ENCODE results near the gene LSAMP.

Gene LSAMP

DNA sequence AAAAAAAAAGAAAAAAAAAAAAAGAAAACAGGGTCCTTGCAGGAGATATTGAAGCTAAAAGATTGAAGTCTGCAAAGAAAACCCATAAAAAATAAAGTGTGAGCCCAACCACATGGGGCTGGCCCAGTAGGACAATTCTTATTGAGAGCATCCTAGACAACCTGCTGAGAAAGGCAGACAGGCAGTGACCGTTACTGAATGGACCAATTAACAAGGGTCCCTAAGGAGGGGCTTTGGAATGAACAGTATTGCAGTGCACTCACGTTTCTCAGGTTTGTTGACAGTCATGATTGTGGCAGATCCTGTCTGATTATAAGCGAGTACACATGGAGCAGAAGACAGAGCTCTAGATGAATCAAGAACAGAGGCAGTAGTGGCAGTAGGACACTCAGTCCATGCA lies 168.6 kb downstream of the LSAMP start:
- no peaks in the 10 kb centered on the region for H3K36me3 ChIP-seq (ENCODE audit: control insufficient read depth, insufficient read depth, low read length)
- no CpG with 5 or more reads among the region's 3 CpGs for WGBS (ENCODE audit: insufficient coverage, insufficient read length)
- H3K4me3 ChIP-seq (ENCODE audit: low read length) = no peak overlapping the region
- no peaks in the 10 kb centered on the region for H3K9me3 ChIP-seq (ENCODE audit: control insufficient read depth, insufficient read depth, low read length)
- H3K4me1 ChIP-seq (ENCODE audit: control insufficient read depth, insufficient read depth, low read length) = peaks cover 1% of the 10 kb centered on the region; the same call in 1 of the 2 replicates
- H3K27ac ChIP-seq (ENCODE audit: low read length) = no peak overlapping the region
- DNase-seq (ENCODE audit: low read depth, low spot score) = no peak
- no peaks in the 10 kb centered on the region for H3K27me3 ChIP-seq (ENCODE audit: control insufficient read depth, insufficient read depth, low read length)

DNA sequence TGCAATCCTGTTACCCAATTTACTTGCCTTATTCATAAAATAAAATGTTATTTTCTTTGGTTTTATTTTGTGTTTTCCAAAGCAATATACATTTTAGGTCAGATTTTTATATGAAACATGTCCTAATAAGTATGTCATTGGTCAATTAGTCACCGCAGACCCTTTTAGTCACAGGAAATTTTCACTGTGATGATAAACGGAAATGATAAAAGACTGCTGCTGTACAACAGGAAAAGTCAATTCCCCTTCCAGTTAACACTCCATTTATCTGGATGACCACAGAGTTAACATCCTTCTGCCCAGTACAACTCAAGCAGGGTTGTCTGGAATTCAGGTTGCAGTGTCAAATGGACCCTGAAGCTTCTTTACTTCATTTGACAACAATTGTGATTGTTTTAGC lies 175.2 kb downstream of the LSAMP start:
- Histone ChIP-seq H3K27me3 (ENCODE audit: control insufficient read depth, insufficient read depth, low read length) (no peaks in the 10 kb centered on the region; the same call in 1 of the 2 replicates), H3K4me3 (ENCODE audit: low read length) (no peak overlapping the region), H3K9me3 (ENCODE audit: control insufficient read depth, insufficient read depth, low read length) (no peaks in the 10 kb centered on the region), H3K27ac (ENCODE audit: low read length) (no peak overlapping the region), H3K4me1 (ENCODE audit: control insufficient read depth, insufficient read depth, low read length) (no peaks in the 10 kb centered on the region), H3K36me3 (ENCODE audit: control insufficient read depth, insufficient read depth, low read length) (no peaks in the 10 kb centered on the region)
- no peak for DNase-seq (ENCODE audit: low read depth, low spot score)
- WGBS (ENCODE audit: insufficient coverage, insufficient read length) = no CpG with 5 or more reads among the region's 2 CpGs

GRCh38 chr3:116267116-116267515 lies 178.2 kb downstream of the LSAMP start:
- H3K4me1 ChIP-seq (ENCODE audit: control insufficient read depth, insufficient read depth, low read length) = no peaks in the 10 kb centered on the region
- H3K27me3 ChIP-seq (ENCODE audit: control insufficient read depth, insufficient read depth, low read length) = peaks cover 1% of the 10 kb centered on the region; the same call in 1 of the 2 replicates
- H3K36me3 ChIP-seq (ENCODE audit: control insufficient read depth, insufficient read depth, low read length) = no peaks in the 10 kb centered on the region
- WGBS (ENCODE audit: insufficient coverage, insufficient read length) = no CpG with 5 or more reads among the region's 1 CpG
- no peak overlapping the region for H3K4me3 ChIP-seq (ENCODE audit: low read length)
- DNase-seq (ENCODE audit: low read depth, low spot score) = no peak
- H3K9me3 ChIP-seq (ENCODE audit: control insufficient read depth, insufficient read depth, low read length) = no peaks in the 10 kb centered on the region
- no peak overlapping the region for H3K27ac ChIP-seq (ENCODE audit: low read length)

DNA sequence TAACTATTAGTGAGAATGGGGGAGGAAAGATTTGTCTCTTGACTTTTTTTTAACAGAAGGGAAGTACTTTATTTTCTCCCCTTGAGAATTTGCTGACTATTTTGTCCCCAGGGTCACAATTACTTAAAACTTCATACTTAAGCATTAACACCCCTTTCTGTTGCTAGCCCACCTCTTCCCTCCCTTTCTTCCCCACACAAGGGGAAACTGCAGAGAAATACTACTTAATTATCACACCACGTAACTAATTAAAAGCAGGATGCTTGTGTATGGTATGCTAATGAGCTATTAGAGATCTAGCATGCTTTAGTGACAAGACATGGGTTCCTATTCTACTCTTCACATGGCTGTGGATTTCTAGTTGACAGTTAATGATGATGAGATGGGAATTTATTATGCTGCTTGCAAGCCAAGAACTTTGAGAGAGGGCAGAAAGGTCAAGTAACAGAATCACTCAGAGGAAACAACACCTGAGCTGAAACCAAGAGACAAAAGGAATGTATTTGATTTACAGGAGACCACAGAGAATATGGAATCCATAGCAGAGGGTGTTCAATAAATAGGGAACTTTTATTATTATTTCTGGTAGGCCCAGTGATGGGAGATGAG lies 179.2 kb downstream of the LSAMP start:
- Histone ChIP-seq H3K4me3 (ENCODE audit: low read length) (no peak overlapping the region), H3K27me3 (ENCODE audit: control insufficient read depth, insufficient read depth, low read length) (peaks cover 4% of the 10 kb centered on the region; the same call in 1 of the 2 replicates), H3K36me3 (ENCODE audit: control insufficient read depth, insufficient read depth, low read length) (no peaks in the 10 kb centered on the region), H3K4me1 (ENCODE audit: control insufficient read depth, insufficient read depth, low read length) (no peaks in the 10 kb centered on the region), H3K9me3 (ENCODE audit: control insufficient read depth, insufficient read depth, low read length) (no peaks in the 10 kb centered on the region), H3K27ac (ENCODE audit: low read length) (no peak overlapping the region)
- WGBS (ENCODE audit: insufficient coverage, insufficient read length) = no CpG with 5 or more reads among the region's 1 CpG
- DNase-seq (ENCODE audit: low read depth, low spot score) = no peak

- no CpG with 5 or more reads among the region's 8 CpGs for WGBS (ENCODE audit: insufficient coverage, insufficient read length)
- Histone ChIP-seq H3K27ac (ENCODE audit: low read length) (no peak overlapping the region), H3K4me1 (ENCODE audit: control insufficient read depth, insufficient read depth, low read length) (0 out of 2 replicates have a peak, but pooled peaks cover 1% of the 10 kb centered on the region)
These were observed 180.0 kb downstream of the LSAMP start for GRCh38 chr3:116265320-116265695.

DNA sequence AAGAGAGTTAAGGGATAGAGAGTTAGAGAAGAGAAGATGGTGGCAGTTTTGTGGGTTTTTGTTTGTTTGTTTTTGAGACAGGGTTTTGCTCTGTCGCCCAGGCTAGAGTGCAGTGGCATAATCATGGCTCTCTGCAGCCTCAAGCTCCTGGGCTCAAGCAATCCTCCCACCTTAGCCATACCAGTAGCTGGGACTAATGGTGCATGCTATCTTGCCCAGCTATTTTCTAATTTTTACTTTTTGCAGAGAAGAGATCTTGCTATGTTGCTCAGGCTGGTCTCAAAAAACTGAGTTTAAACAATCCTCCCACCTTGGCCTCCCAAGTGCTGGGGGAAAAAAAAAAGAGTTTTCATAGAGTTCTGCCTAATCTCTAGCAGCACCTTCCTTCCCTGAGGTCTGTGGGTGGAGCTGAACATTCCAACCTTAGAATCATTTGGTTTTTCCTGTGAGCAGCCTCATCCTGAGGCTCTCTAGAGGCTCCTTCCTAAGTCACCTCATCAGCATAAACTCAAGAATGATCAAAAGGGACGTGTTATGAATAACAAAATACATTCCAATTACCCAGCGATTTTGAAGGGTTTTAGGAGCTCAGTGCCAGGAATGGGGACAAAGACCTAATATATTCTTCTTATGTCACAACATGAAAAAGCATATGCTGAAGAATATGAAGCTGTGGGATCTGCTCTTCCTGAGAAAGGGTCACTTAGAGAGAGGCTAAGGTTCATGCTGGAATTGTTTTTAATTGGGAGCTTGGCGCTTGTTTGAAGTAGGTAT lies 180.6 kb downstream of the LSAMP start:
- Histone ChIP-seq H3K4me3 (ENCODE audit: low read length) (no peak overlapping the region), H3K9me3 (ENCODE audit: control insufficient read depth, insufficient read depth, low read length) (no peaks in the 10 kb centered on the region), H3K27ac (ENCODE audit: low read length) (no peak overlapping the region), H3K27me3 (ENCODE audit: control insufficient read depth, insufficient read depth, low read length) (peaks cover 7% of the 10 kb centered on the region), H3K4me1 (ENCODE audit: control insufficient read depth, insufficient read depth, low read length) (0 out of 2 replicates have a peak, but pooled peaks cover 1% of the 10 kb centered on the region), H3K36me3 (ENCODE audit: control insufficient read depth, insufficient read depth, low read length) (no peaks in the 10 kb centered on the region)
- no peak for DNase-seq (ENCODE audit: low read depth, low spot score)
- no CpG with 5 or more reads among the region's 4 CpGs for WGBS (ENCODE audit: insufficient coverage, insufficient read length)

More at GRCh38 chr3:116265320-116265695, 180.0 kb downstream of the LSAMP start:
- H3K9me3 ChIP-seq (ENCODE audit: control insufficient read depth, insufficient read depth, low read length) = no peaks in the 10 kb centered on the region
- H3K4me3 ChIP-seq (ENCODE audit: low read length) = no peak overlapping the region
- no peak for DNase-seq (ENCODE audit: low read depth, low spot score)
- peaks cover 7% of the 10 kb centered on the region for H3K27me3 ChIP-seq (ENCODE audit: control insufficient read depth, insufficient read depth, low read length)
- no peaks in the 10 kb centered on the region for H3K36me3 ChIP-seq (ENCODE audit: control insufficient read depth, insufficient read depth, low read length)

DNA sequence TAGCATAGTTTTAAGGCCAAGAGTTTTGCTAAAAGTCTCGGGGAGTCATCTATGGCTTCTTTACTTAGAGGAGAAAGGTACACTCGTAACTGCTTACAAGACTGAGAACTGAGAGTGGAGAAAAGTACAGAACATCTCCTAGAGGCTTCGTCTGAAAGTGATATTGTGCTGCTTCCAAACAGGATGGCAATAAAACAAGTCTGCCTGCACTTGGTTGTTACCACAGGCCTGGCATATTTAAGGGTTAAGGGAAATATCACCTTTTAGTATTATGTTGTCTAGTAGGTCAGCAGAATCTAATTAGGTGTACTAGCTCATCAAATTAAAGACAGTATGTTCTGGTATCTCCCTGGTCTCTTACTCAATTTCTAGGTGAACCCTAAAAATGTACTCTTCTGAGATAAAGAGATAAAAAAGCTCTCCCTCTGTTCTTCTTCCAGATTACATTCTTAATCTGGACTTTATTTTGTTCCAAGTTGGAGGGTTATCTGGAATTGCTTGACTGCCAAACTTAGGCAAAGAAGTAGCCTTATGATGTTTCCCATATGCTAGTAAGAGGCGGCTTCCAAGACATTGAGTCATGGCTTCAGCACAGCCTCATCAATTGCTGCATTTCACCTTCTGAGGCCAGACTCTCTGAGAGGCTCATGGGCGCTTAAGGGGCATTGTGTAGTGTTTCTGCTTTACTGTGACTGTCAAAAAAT lies 181.3 kb downstream of the LSAMP start:
- no CpG with 5 or more reads among the region's 5 CpGs for WGBS (ENCODE audit: insufficient coverage, insufficient read length)
- H3K4me1 ChIP-seq (ENCODE audit: control insufficient read depth, insufficient read depth, low read length) = 0 out of 2 replicates have a peak, but pooled peaks cover 1% of the 10 kb centered on the region
- peaks cover 7% of the 10 kb centered on the region for H3K27me3 ChIP-seq (ENCODE audit: control insufficient read depth, insufficient read depth, low read length)
- H3K27ac ChIP-seq (ENCODE audit: low read length) = no peak overlapping the region
- no peaks in the 10 kb centered on the region for H3K9me3 ChIP-seq (ENCODE audit: control insufficient read depth, insufficient read depth, low read length)
- H3K36me3 ChIP-seq (ENCODE audit: control insufficient read depth, insufficient read depth, low read length) = no peaks in the 10 kb centered on the region
- H3K4me3 ChIP-seq (ENCODE audit: low read length) = no peak overlapping the region
- DNase-seq (ENCODE audit: low read depth, low spot score) = no peak

DNA sequence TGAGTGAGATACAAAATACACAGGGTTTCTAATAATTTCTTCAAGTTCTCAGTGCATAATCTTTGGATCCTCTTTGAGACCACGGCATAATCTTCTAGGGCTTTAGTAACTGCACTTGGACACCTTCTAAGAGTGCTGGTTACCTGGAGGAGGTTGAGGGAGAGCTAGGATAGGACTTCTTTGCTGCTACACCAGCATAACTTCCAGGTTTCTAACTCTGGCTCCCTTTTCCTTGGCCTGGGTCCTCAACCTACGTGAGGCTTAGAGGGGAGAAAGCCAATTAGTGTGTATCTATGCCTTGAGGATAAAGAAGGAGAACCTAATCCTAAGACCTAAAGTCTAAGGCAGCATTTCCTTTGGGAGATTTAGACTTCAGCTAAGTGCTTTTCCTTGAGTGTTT lies 184.8 kb downstream of the LSAMP start:
- H3K36me3 ChIP-seq (ENCODE audit: control insufficient read depth, insufficient read depth, low read length) = no peaks in the 10 kb centered on the region
- WGBS (ENCODE audit: insufficient coverage, insufficient read length) = no CpG with 5 or more reads among the region's 2 CpGs
- H3K4me1 ChIP-seq (ENCODE audit: control insufficient read depth, insufficient read depth, low read length) = 0 out of 2 replicates have a peak, but pooled peaks cover 1% of the 10 kb centered on the region
- DNase-seq (ENCODE audit: low read depth, low spot score) = no peak
- no peak overlapping the region for H3K4me3 ChIP-seq (ENCODE audit: low read length)
- peaks cover 7% of the 10 kb centered on the region for H3K27me3 ChIP-seq (ENCODE audit: control insufficient read depth, insufficient read depth, low read length)
- H3K27ac ChIP-seq (ENCODE audit: low read length) = no peak overlapping the region
- no peaks in the 10 kb centered on the region for H3K9me3 ChIP-seq (ENCODE audit: control insufficient read depth, insufficient read depth, low read length)

DNA sequence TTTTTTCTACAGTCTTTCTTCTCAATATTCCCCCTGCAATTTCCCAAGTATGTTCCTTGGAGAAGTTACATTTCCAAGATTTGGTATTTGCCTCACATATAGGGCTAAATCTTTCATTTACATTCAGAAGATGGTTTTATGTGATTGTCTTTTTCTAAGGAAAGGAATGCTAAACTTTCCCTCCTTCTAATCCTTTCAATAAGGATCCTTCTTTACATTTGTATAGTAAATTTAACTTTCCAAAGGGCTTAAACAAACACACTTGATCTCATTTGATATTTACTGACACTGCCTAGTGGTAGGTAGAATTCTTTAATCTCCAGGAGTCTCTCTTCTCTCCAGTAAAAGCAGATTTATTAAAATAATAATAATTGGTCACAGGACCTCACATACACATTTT lies 185.3 kb downstream of the LSAMP start:
- Histone ChIP-seq H3K27ac (ENCODE audit: low read length) (no peak overlapping the region), H3K4me1 (ENCODE audit: control insufficient read depth, insufficient read depth, low read length) (0 out of 2 replicates have a peak, but pooled peaks cover 1% of the 10 kb centered on the region), H3K27me3 (ENCODE audit: control insufficient read depth, insufficient read depth, low read length) (peaks cover 7% of the 10 kb centered on the region), H3K36me3 (ENCODE audit: control insufficient read depth, insufficient read depth, low read length) (no peaks in the 10 kb centered on the region), H3K9me3 (ENCODE audit: control insufficient read depth, insufficient read depth, low read length) (no peaks in the 10 kb centered on the region), H3K4me3 (ENCODE audit: low read length) (no peak overlapping the region)
- no peak for DNase-seq (ENCODE audit: low read depth, low spot score)

DNA sequence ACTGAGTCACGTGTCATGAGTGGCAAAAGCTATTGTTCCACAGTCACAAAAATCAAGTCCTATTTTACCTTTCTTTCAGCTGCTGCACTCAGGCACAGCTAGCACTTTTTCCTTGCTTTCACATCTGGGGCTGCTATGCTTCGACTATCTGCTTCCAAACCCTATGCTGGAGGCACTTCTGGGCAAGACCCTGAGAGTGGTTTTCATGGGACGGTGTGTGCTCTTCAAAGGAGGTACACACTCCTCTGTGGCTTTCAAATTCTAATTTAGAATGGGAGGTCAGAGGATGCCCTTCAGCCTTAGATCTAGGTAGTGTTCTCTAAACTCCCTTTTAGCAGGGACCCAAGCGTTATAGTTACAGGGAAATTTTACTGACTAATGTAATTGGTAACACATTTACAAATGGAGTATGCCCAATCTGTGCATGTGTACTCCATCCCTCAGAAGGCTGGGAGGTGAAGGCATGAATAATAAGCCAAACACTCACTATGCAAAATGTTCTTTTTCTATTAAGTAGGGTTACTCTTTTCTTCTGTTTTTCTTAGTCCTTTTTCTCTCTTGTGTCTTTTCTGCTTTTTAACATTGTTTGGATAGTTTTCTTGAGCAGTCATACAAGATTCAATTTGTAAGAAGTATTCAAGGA lies 188.3 kb downstream of the LSAMP start:
- WGBS (ENCODE audit: insufficient coverage, insufficient read length) = no CpG with 5 or more reads among the region's 4 CpGs

More for the DNA sequence above, 188.3 kb downstream of the LSAMP start:
- H3K27ac ChIP-seq (ENCODE audit: low read length) = no peak overlapping the region
- no peak overlapping the region for H3K4me3 ChIP-seq (ENCODE audit: low read length)
- H3K27me3 ChIP-seq (ENCODE audit: control insufficient read depth, insufficient read depth, low read length) = peaks cover 6% of the 10 kb centered on the region
- no peaks in the 10 kb centered on the region for H3K9me3 ChIP-seq (ENCODE audit: control insufficient read depth, insufficient read depth, low read length)
- no peak for DNase-seq (ENCODE audit: low read depth, low spot score)
- H3K36me3 ChIP-seq (ENCODE audit: control insufficient read depth, insufficient read depth, low read length) = no peaks in the 10 kb centered on the region
- 0 out of 2 replicates have a peak, but pooled peaks cover 1% of the 10 kb centered on the region for H3K4me1 ChIP-seq (ENCODE audit: control insufficient read depth, insufficient read depth, low read length)

Measured in iPS DF 6.9 (cell line).